ENCODE results near the gene ANGEL2.
"Not testable (repeated sequence)": the region's sequence is repeated elsewhere in the genome, so short reads cannot be mapped to it uniquely, and the experiment has no call there.

- not testable (repeated sequence) for TF ChIP-seq FOXM1 (IDR thresholded peaks at IDR 0.05; ENCODE audit: low read depth); NFIC (IDR thresholded peaks at IDR 0.05; ENCODE audit: borderline replicate concordance); EP300 (IDR thresholded peaks at IDR 0.05; ENCODE audit: borderline replicate concordance in 1 of 2, low read depth in 1 of 2, low read length in 1 of 2); POLR2AphosphoS5 (IDR thresholded peaks at IDR 0.05; ENCODE audit: low read depth, low read length); SIN3A (IDR thresholded peaks at IDR 0.05; ENCODE audit: borderline replicate concordance, low read depth, low read length)
- TF ChIP-seq, protein P1, sequence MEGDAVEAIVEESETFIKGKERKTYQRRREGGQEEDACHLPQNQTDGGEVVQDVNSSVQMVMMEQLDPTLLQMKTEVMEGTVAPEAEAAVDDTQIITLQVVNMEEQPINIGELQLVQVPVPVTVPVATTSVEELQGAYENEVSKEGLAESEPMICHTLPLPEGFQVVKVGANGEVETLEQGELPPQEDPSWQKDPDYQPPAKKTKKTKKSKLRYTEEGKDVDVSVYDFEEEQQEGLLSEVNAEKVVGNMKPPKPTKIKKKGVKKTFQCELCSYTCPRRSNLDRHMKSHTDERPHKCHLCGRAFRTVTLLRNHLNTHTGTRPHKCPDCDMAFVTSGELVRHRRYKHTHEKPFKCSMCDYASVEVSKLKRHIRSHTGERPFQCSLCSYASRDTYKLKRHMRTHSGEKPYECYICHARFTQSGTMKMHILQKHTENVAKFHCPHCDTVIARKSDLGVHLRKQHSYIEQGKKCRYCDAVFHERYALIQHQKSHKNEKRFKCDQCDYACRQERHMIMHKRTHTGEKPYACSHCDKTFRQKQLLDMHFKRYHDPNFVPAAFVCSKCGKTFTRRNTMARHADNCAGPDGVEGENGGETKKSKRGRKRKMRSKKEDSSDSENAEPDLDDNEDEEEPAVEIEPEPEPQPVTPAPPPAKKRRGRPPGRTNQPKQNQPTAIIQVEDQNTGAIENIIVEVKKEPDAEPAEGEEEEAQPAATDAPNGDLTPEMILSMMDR (IDR thresholded peaks at IDR 0.05), result not testable (repeated sequence)
- TF ChIP-seq, protein P2, sequence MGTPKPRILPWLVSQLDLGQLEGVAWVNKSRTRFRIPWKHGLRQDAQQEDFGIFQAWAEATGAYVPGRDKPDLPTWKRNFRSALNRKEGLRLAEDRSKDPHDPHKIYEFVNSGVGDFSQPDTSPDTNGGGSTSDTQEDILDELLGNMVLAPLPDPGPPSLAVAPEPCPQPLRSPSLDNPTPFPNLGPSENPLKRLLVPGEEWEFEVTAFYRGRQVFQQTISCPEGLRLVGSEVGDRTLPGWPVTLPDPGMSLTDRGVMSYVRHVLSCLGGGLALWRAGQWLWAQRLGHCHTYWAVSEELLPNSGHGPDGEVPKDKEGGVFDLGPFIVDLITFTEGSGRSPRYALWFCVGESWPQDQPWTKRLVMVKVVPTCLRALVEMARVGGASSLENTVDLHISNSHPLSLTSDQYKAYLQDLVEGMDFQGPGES (IDR thresholded peaks at IDR 0.05; ENCODE audit: low read depth, low read length), result not testable (repeated sequence)
- TF ChIP-seq, protein P3, sequence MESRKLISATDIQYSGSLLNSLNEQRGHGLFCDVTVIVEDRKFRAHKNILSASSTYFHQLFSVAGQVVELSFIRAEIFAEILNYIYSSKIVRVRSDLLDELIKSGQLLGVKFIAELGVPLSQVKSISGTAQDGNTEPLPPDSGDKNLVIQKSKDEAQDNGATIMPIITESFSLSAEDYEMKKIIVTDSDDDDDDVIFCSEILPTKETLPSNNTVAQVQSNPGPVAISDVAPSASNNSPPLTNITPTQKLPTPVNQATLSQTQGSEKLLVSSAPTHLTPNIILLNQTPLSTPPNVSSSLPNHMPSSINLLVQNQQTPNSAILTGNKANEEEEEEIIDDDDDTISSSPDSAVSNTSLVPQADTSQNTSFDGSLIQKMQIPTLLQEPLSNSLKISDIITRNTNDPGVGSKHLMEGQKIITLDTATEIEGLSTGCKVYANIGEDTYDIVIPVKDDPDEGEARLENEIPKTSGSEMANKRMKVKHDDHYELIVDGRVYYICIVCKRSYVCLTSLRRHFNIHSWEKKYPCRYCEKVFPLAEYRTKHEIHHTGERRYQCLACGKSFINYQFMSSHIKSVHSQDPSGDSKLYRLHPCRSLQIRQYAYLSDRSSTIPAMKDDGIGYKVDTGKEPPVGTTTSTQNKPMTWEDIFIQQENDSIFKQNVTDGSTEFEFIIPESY (IDR thresholded peaks at IDR 0.05; ENCODE audit: borderline replicate concordance, low read depth), result not testable (repeated sequence)
These were observed 29.9 kb upstream of the ANGEL2 start for GRCh38 chr1:213045321-213046226.
